Body of pancreas (tissue), 4 donors: Measurements from ENCODE around the gene SRXN1. TPM values are rescaled to one million over a fixed set of nuclear protein-coding genes. Genes with fewer than 3 reads are reported as not detected.

Source experiments
- ATAC-seq: fragments of 150-250 bp; one replicate; pipeline ENCODE4 v1.9.1; 2016
- DNase-seq, 4 donors: peaks; one replicate each; pipeline ENCODE4 v3.0.0-alpha.2; 2019
- H3K27ac ChIP-seq, 4 donors: fragments of 200-600 bp; sonication (generic); 1 replicate in 3 of 4; 2 replicates in 1 of 4; pipeline versions ENCODE4 v1.5.1 to v1.6.1; 2016 to 2019; ENCODE audit warnings: mild to moderate bottlenecking in 1 of 4, mixed read lengths in 1 of 4, moderate library complexity in 1 of 4
- H3K27me3 ChIP-seq, 2 donors: fragments of 200-600 bp; sonication (generic); one replicate each; pipeline ENCODE4 v1.6.0; 2016; ENCODE audit warnings: mild to moderate bottlenecking in 1 of 2
- H3K36me3 ChIP-seq, 2 donors: fragments of 200-600 bp; sonication (generic); replicated peaks in 1 of 2; 2 replicates each; pipeline ENCODE4 v1.5.1; 2016; ENCODE audit warnings: low read depth in 2 of 2; ENCODE audit not compliant: insufficient read depth in 1 of 2
- H3K4me1 ChIP-seq: fragments of 200-600 bp; sonication (generic); one replicate; pipeline ENCODE4 v1.6.0; 2016
- H3K4me3 ChIP-seq, 2 donors: fragments of 200-600 bp; sonication (generic); 1 replicate in 1 of 2; 2 replicates in 1 of 2; pipeline ENCODE4 v1.5.1; 2016 to 2019
- H3K9me3 ChIP-seq, 3 donors: fragments of 200-600 bp; sonication (generic); 1 replicate in 2 of 3; 2 replicates in 1 of 3; pipeline ENCODE4 v1.5.1; 2016
- POLR2A ChIP-seq, 3 donors: fragments of 450-650 bp; IDR thresholded peaks; one replicate each; pipeline ENCODE4 v1.6.1; 2016; ENCODE audit warnings: antibody characterized with exemption in 3 of 3, mild to moderate bottlenecking in 2 of 3
- WGBS, 2 donors: methylation state at CpG; one replicate each; pipeline ENCODE4 v1.1.5; 2017; 5-methylcytosine and 5-hydroxymethylcytosine counted together
- intact Hi-C: fragments of 100-400 bp; cut with DNase I; formaldehyde crosslinking; loops from one replicate; pipeline ENCODE4 v1.15.1; 2023
- total RNA-seq, 2 donors: library from RNA; depleted of rRNA; stranded (reverse); fragments of >200 nt; gene quantifications; one replicate each; pipeline ENCODE4 v1.1.0, GENCODE V29; 2016
- TF ChIP-seq, protein P1 (sequence below), 7 experiments: fragments of 450-650 bp in 4 of 7; fragments of 200-600 bp in 3 of 7; sonication (generic) in 3 of 7; IDR thresholded peaks; one replicate each; pipeline ENCODE4 v1.5.1; 2016 to 2019; ENCODE audit warnings: antibody characterized with exemption in 7 of 7

Gene SRXN1
- total RNA-seq, 2 donors from 2014 or later = 7.9 to 9.9 TPM

DNA sequence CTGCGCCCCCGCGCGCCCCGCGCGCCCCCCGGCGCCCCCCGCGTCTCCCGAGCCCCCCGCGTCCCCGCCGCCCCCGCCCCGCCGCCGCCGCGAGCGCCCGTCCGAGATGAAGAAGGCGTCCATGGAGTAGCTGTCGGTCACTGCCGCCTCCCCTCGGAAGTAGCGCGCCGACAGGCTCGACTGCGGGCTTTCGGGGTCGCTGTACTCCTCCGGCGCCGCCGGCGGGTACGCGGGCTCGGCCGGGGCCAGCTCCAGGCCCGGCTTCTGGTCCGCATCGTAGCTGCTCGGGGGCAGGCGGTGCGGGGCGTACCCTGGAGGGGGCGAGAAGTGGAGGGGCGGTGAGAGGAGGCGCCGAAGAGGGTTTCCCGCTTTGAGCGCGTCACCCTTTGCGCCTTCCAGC, 11.2 kb upstream of the SRXN1 start:
- 4% methylated on average over 28 of the region's 60 CpGs; no CpG with 5 or more reads in 1 of the 2 donors for WGBS, 2 donors
- Histone ChIP-seq H3K4me1 (peaks cover 9% of the 10 kb centered on the region), H3K9me3 (no peaks in the 10 kb centered on the region), H3K27ac (no peak overlapping the region), H3K27me3 (peaks cover 0 to 21% of the 10 kb centered on the region in 2 donors), H3K4me3 (no peak overlapping the region), H3K36me3 (no peaks in the 10 kb centered on the region)
- no peak for TF ChIP-seq POLR2A (IDR thresholded peaks at IDR 0.05)
- TF ChIP-seq, protein P1, sequence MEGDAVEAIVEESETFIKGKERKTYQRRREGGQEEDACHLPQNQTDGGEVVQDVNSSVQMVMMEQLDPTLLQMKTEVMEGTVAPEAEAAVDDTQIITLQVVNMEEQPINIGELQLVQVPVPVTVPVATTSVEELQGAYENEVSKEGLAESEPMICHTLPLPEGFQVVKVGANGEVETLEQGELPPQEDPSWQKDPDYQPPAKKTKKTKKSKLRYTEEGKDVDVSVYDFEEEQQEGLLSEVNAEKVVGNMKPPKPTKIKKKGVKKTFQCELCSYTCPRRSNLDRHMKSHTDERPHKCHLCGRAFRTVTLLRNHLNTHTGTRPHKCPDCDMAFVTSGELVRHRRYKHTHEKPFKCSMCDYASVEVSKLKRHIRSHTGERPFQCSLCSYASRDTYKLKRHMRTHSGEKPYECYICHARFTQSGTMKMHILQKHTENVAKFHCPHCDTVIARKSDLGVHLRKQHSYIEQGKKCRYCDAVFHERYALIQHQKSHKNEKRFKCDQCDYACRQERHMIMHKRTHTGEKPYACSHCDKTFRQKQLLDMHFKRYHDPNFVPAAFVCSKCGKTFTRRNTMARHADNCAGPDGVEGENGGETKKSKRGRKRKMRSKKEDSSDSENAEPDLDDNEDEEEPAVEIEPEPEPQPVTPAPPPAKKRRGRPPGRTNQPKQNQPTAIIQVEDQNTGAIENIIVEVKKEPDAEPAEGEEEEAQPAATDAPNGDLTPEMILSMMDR (IDR thresholded peaks at IDR 0.05) = no peak
- DNase-seq (no peak), ATAC-seq (no peak)
- intact Hi-C loops = no loop called here

DNA sequence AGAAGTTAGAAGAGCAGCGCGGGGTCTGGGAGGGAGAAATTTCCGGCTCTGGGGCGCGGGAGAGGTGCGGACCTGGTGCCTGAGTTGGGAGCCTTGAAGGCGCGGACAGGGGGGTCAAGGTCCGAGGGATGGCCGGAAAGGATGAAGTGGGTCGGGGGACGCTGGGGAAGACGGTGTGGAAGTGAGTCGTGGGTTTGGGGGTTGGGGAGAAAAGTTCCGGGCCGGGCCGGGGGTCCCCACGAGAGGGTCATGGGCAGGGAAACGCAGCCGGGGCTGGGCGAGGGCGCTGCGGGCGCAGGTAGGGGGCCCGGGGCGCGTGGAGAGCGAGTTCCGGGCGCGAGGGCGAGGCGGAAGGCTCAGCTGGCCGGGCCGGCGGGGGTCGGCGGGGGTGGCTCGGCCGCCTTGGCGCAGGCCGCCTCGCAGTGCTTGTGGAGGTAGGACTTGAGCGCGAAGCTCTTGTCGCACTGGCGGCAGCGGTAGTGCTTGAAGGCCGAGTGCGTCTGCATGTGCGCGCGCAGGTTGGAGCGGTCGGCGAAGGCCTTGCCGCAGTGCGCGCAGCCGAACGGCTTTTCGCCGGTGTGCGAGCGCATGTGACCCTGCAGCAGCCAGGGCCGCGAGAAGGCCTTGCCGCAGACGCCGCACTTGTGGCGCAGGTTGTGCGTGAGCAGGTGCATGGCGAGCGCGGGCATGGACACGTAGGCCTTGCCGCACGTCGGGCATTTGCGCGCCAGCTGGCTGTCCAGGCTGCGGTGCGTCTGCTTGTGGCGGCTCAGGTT, 10.5 kb upstream of the SRXN1 start:
- peaks cover 0 to 21% of the 10 kb centered on the region in 2 donors for H3K27me3 ChIP-seq
- DNase-seq (no peak), ATAC-seq (no peak)
- no peaks in the 10 kb centered on the region for H3K36me3 ChIP-seq
- intact Hi-C loops = no loop called here
- 4% methylated on average over 37 to 77 of the region's 84 CpGs for WGBS, 2 donors
- no peak overlapping the region for H3K4me3 ChIP-seq
- no peak overlapping the region for H3K27ac ChIP-seq
- H3K4me1 ChIP-seq = peaks cover 9% of the 10 kb centered on the region
- H3K9me3 ChIP-seq = no peaks in the 10 kb centered on the region
- TF ChIP-seq POLR2A (IDR thresholded peaks at IDR 0.05) = no peak
- TF ChIP-seq, protein P1 (IDR thresholded peaks at IDR 0.05) = no peak

DNA sequence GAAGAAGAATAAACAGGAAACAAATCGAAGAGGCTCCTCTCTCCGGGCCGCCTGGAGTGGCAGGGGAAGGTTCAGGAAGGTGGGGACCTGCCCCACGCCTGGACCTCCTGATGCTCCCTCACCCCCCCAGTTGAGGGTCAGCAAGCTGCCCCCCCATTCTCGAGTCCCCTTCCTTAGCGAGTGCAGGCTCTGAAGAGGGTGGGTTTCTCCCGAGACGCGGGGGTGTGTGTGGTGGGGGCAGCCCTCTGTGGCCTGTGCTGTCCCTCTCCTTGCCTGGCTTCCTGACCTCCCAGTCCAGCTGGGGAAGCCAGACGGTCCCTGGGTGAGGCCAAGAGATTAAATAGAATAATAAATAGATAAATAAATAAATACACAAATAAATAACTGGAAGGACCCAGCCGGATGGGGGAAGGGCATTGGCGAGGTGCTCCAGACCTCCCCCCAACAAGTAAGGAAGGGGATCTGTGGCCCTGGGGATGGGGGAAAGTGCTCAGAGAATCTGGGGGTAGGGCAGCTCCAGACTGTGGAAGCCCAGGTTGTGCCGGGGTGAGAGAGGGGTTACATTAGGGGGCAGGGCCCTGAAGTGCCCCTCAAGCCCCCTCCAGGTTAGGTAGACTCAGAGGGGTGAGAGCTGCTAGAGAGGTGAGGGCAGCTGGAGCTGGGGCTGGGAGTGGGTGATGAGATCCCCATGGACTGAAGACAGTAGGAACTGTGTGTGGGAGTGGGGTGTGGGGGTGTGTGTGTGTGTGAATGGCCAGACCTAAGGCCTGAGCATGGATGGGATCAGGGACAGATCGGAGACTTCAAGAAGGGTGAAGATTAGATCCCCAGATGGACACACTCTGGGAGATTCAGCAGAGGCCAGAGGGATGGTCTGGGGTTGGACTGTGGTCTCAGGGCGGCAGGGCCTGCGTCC, 9.5 kb upstream of the SRXN1 start:
- Histone ChIP-seq H3K4me3 (no peak overlapping the region), H3K27ac (no peak overlapping the region), H3K27me3 (peaks cover 0 to 21% of the 10 kb centered on the region in 2 donors), H3K9me3 (no peaks in the 10 kb centered on the region), H3K4me1 (peaks cover 9% of the 10 kb centered on the region), H3K36me3 (no peaks in the 10 kb centered on the region)
- 12 to 14% methylated on average over 14 to 16 of the region's 16 CpGs for WGBS, 2 donors
- intact Hi-C loops = no loop called here
- DNase-seq (no peak), ATAC-seq (no peak)
- no peak for TF ChIP-seq POLR2A (IDR thresholded peaks at IDR 0.05)
- TF ChIP-seq, protein P1 (IDR thresholded peaks at IDR 0.05) = no peak

DNA sequence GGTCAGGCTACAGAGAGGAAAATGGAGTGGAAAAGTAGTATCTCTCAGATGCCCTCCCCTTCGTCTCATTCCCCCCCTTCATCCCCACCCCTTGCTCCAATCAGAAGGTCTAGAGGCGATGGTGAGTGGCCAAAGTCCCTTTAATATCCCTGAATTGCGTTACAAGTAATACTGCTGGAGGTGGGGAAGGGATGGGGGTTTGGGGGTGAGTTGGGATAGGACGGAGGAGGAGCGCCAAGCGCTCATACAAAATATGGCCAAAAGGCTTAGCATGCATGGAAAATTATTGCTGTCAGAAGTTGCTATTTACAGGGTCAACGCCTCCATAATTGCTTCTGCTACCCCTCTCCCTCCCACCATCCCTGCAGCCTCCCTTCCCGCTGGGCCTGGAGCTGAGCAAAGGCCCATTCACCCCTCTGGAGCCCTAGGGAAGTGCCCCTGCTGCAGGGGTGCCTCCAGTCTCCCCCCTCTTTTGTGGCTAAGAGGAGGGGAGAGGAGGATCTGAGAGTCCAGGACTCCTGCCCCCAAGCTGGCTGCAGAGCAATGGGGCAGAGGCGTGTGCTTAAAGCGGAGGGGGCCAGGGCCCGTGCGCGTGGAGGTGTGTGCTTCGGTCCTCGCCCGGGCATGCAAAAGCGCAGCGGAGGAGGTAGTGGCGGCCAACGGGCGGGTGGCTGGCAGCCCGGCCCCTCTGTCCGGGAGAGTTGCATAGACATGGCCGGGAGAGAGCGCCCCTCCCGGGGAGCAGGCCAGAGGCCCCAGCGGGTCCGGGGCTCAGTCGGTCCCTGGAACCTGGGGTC, 8.7 kb upstream of the SRXN1 start:
- H3K36me3 ChIP-seq = no peaks in the 10 kb centered on the region
- H3K27me3 ChIP-seq = peaks cover 0 to 21% of the 10 kb centered on the region in 2 donors
- DNase-seq (no peak), ATAC-seq (no peak)
- no peak overlapping the region for H3K4me3 ChIP-seq
- H3K9me3 ChIP-seq = no peaks in the 10 kb centered on the region
- H3K27ac ChIP-seq = no peak overlapping the region
- H3K4me1 ChIP-seq = peaks cover 9% of the 10 kb centered on the region
- no peak for TF ChIP-seq POLR2A (IDR thresholded peaks at IDR 0.05)
- TF ChIP-seq, protein P1 (IDR thresholded peaks at IDR 0.05) = no peak
- intact Hi-C loops = no loop called here
- 14 to 19% methylated on average over 18 to 29 of the region's 29 CpGs for WGBS, 2 donors
